Upper lobe of left lung (tissue), 4 donors: Measurements from ENCODE around the gene RIBC2.

Source experiments
- CTCF ChIP-seq, 6 experiments: fragments of 450-650 bp in 4 of 6; fragments of 200-600 bp in 2 of 6; sonication (generic) in 2 of 6; IDR thresholded peaks; one replicate each; pipeline ENCODE4 v1.5.1; 2016 to 2019; ENCODE audit warnings: antibody characterized with exemption in 6 of 6
- EP300 ChIP-seq, 4 donors: sonication (generic); formaldehyde crosslinking; IDR thresholded peaks; one replicate each; pipeline ENCODE4 v1.5.1; 2017; ENCODE audit warnings: antibody characterized with exemption in 4 of 4, control low read depth in 2 of 4
- POLR2A ChIP-seq, 4 donors: fragments of 450-650 bp; IDR thresholded peaks; one replicate each; pipeline ENCODE4 v1.5.1; 2016 to 2017; ENCODE audit warnings: antibody characterized with exemption in 4 of 4, mild to moderate bottlenecking in 2 of 4
- POLR2AphosphoS5 ChIP-seq, 2 donors: sonication (generic); formaldehyde crosslinking; IDR thresholded peaks; one replicate each; pipeline ENCODE4 v1.5.1; 2017; ENCODE audit warnings: antibody characterized with exemption in 2 of 2

GRCh38 chr22:45426387-45426786 is 12.9 kb downstream of the RIBC2 start:
- TF ChIP-seq CTCF (IDR thresholded peaks at IDR 0.05), result no peak
- TF ChIP-seq POLR2AphosphoS5 (IDR thresholded peaks at IDR 0.05), result no peak
- no peak for TF ChIP-seq EP300 (IDR thresholded peaks at IDR 0.05)
- no peak for TF ChIP-seq POLR2A (IDR thresholded peaks at IDR 0.05)
